A673 (cell line): ENCODE measurements around the gene ZMYND19. TPM values are rescaled to one million over a fixed set of nuclear protein-coding genes. Genes with fewer than 3 reads are reported as not detected.

Experiments
- BruUV-seq: library from RNA; stranded (reverse); fragments of 400-500 nt; replicated peaks from 2 replicates; lab custom pipeline; 2021; lab: Mats Ljungman, UMichigan
- CTCF ChIA-PET: fragments of 300-600 bp; sonication (Branson Sonifier 250); formaldehyde crosslinking; loops from one replicate; lab custom pipeline; 2022; ENCODE audit warnings: antibody characterized with exemption; lab: Charles Lee
- POLR2A ChIA-PET: fragments of 300-600 bp; sonication (Branson Sonifier 250); formaldehyde crosslinking; loops from one replicate; lab custom pipeline; 2022; ENCODE audit warnings: antibody characterized with exemption; ENCODE audit not compliant: low non-redundant PET; lab: Charles Lee
- DNase-seq: peaks from one replicate; pipeline ENCODE4 v3.0.0-alpha.2; 2015; ENCODE audit warnings: low spot score
- H3K27ac ChIP-seq: fragments of 200-600 bp; sonication (generic); 2 replicates; pipeline ENCODE4 v1.5.1; 2016; ENCODE audit warnings: mixed run types, low read depth, mild to moderate bottlenecking, mixed read lengths, antibody characterized with exemption, low read length; ENCODE audit not compliant: poor library complexity, severe bottlenecking
- H3K27me3 ChIP-seq: fragments of 200-600 bp; sonication (generic); replicated peaks from 2 replicates; pipeline ENCODE4 v1.6.1; 2017; ENCODE audit warnings: mixed run types, low read depth, mild to moderate bottlenecking, mixed read lengths, antibody characterized with exemption, low read length; ENCODE audit not compliant: insufficient read depth, poor library complexity
- H3K36me3 ChIP-seq: fragments of 200-600 bp; sonication (generic); 2 replicates; pipeline ENCODE4 v1.6.1; 2016; ENCODE audit warnings: mixed run types, mild to moderate bottlenecking, mixed read lengths, antibody characterized with exemption, low read length; ENCODE audit not compliant: insufficient read depth, poor library complexity, severe bottlenecking
- H3K4me1 ChIP-seq: fragments of 200-600 bp; sonication (generic); 2 replicates; pipeline ENCODE4 v1.6.1; 2017; ENCODE audit warnings: mixed run types, mild to moderate bottlenecking, mixed read lengths, antibody characterized with exemption, low read length; ENCODE audit not compliant: insufficient read depth, poor library complexity, severe bottlenecking
- H3K4me3 ChIP-seq: fragments of 200-600 bp; sonication (generic); 2 replicates; pipeline ENCODE4 v1.5.1; 2016; ENCODE audit warnings: low read depth, mixed run types, mild to moderate bottlenecking, mixed read lengths, low read length; ENCODE audit not compliant: poor library complexity, severe bottlenecking
- H3K9me3 ChIP-seq: fragments of 200-600 bp; sonication (generic); 2 replicates; pipeline ENCODE4 v1.6.1; 2016; ENCODE audit warnings: mixed run types, low read depth, mild to moderate bottlenecking, mixed read lengths, antibody characterized with exemption, low read length; ENCODE audit not compliant: poor library complexity, severe bottlenecking
- CTCF ChIP-seq: fragments of 300-800, 200-600 bp; sonication (generic); conservative IDR thresholded peaks from 2 replicates; pipeline ENCODE4 v1.5.1; 2017; ENCODE audit warnings: low read depth, mild to moderate bottlenecking, antibody characterized with exemption, low read length, moderate library complexity, mixed read lengths
- EZH2 ChIP-seq: fragments of 200-600 bp; sonication (generic); IDR thresholded peaks from 2 replicates; pipeline ENCODE4 v1.6.1; 2017; ENCODE audit warnings: borderline replicate concordance, low read depth, mild to moderate bottlenecking, mixed read lengths, antibody characterized with exemption, low read length; ENCODE audit not compliant: poor library complexity, severe bottlenecking
- intact Hi-C: fragments of 100-400 bp; cut with micrococcal nuclease; formaldehyde crosslinking; loops from one replicate; pipeline ENCODE4 v1.10.0; 2022; ENCODE audit not compliant: unreplicated experiment
- total RNA-seq: library from RNA; stranded (reverse); gene quantifications from 2 replicates; pipeline ENCODE4 v1.2.3, GENCODE V29; 2021

Gene ZMYND19
- total RNA-seq, 1 experiment from 2014 or later = 75.3 TPM

GRCh38 chr9:137612741-137613142 lies 22.4 kb upstream of the ZMYND19 start:
- no peak overlapping the region for H3K27ac ChIP-seq
- TF ChIP-seq CTCF (no peak), EZH2 (no peak)
- no TSS peak for BruUV-seq
- no peaks in the 10 kb centered on the region for H3K9me3 ChIP-seq
- ChIA-PET POLR2A (no interaction called here), CTCF (no interaction called here)
- intact Hi-C loops = no loop called here
- peaks cover 4% of the 10 kb centered on the region for H3K4me1 ChIP-seq
- peaks cover 31% of the 10 kb centered on the region for H3K36me3 ChIP-seq
- no peak for DNase-seq
- H3K27me3 ChIP-seq = no peaks in the 10 kb centered on the region
- H3K4me3 ChIP-seq = no peak overlapping the region

- no peaks in the 10 kb centered on the region for H3K27me3 ChIP-seq
- TF ChIP-seq CTCF = no peak
- no peak for TF ChIP-seq EZH2
- CTCF ChIA-PET = no interaction called here
- no TSS peak for BruUV-seq
- intact Hi-C loops = no loop called here
- H3K36me3 ChIP-seq = peaks cover 31% of the 10 kb centered on the region
- H3K4me1 ChIP-seq = peaks cover 11% of the 10 kb centered on the region
- no peaks in the 10 kb centered on the region for H3K9me3 ChIP-seq
- POLR2A ChIA-PET = no interaction called here
- H3K27ac ChIP-seq = peak overlapping the region; percentile 12
- DNase-seq = no peak
- H3K4me3 ChIP-seq = no peak overlapping the region
Measured at GRCh38 chr9:137611623-137612609, 21.6 kb upstream of the ZMYND19 start.

- Histone ChIP-seq H3K9me3 (no peaks in the 10 kb centered on the region), H3K27ac (no peak overlapping the region), H3K4me3 (no peak overlapping the region), H3K4me1 (peaks cover 17% of the 10 kb centered on the region), H3K27me3 (no peaks in the 10 kb centered on the region), H3K36me3 (peaks cover 24% of the 10 kb centered on the region)
- CTCF ChIA-PET = no interaction called here
- no peak for TF ChIP-seq CTCF
- TF ChIP-seq EZH2 = no peak
- no peak for DNase-seq
- BruUV-seq = no TSS peak
- intact Hi-C loops = no loop called here
- POLR2A ChIA-PET = no interaction called here
Measured at GRCh38 chr9:137610944-137611343, 20.6 kb upstream of the ZMYND19 start.
